GM10847 (cell line): Measurements from ENCODE around the gene PPP1R15B.
A peak's percentile ranks its signal among the peaks of the same experiment; 100 is the strongest.

Experiments used
- POLR2A ChIP-seq: IDR thresholded peaks from 2 replicates; pipeline ENCODE4 v1.6.1; 2011; ENCODE audit not compliant: insufficient read length; ENCODE audit errors: extremely low read depth

The PPP1R15B gene

GRCh38 chr1:204411451-204412204 is at the start of gene PPP1R15B:
Gene PPP1R15B, minus strand, starts transcription at chr1:204411817. Its CDS starts 406 bp downstream, at chr1:204411411.
- peak; percentile 89 for TF ChIP-seq POLR2A

GRCh38 chr1:204460346-204460745 is 48.7 kb upstream of the PPP1R15B start:
- no peak for TF ChIP-seq POLR2A

GRCh38 chr1:204459706-204460105 is 48.1 kb upstream of the PPP1R15B start:
- TF ChIP-seq POLR2A = no peak

- no peak for TF ChIP-seq POLR2A
These were observed 46.0 kb upstream of the PPP1R15B start for GRCh38 chr1:204457666-204458065.

- no peak for TF ChIP-seq POLR2A
These were observed 45.3 kb upstream of the PPP1R15B start for GRCh38 chr1:204456826-204457442.

- no peak for TF ChIP-seq POLR2A
These were observed 44.2 kb upstream of the PPP1R15B start for GRCh38 chr1:204455831-204456145.

GRCh38 chr1:204455063-204455830 is 43.6 kb upstream of the PPP1R15B start:
- no peak for TF ChIP-seq POLR2A

- no peak for TF ChIP-seq POLR2A
These were observed 42.9 kb upstream of the PPP1R15B start for GRCh38 chr1:204454476-204454875.

GRCh38 chr1:204453141-204453772 is 41.6 kb upstream of the PPP1R15B start:
- TF ChIP-seq POLR2A = no peak

- no peak for TF ChIP-seq POLR2A
These were observed 39.9 kb upstream of the PPP1R15B start for GRCh38 chr1:204451352-204452124.

GRCh38 chr1:204450461-204451257 is 39.0 kb upstream of the PPP1R15B start:
- no peak for TF ChIP-seq POLR2A

GRCh38 chr1:204449678-204450280 is 38.2 kb upstream of the PPP1R15B start:
- no peak for TF ChIP-seq POLR2A

- no peak for TF ChIP-seq POLR2A
These were observed 37.5 kb upstream of the PPP1R15B start for GRCh38 chr1:204448991-204449677.
